ENCODE data around the gene MMP15.

DNA sequence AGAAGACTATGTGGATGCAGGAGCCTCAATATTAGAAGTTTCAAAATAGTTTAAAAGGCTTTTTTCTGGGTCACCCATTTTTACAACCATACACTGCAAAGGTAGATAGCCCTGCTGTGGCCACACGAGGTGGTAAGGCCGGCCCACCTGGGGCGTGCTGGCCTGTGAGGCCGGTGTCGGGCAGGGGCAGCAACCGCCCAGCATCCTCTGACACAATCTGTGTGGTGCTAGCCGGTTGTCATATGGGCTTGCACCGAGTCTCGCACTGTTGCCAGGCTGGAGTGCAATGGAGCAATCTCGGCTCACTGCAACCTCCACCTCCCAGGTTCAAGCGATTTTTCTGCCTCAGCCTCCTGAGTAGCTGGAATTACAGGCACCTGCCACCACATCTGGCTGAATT lies 59.6 kb downstream of the MMP15 start:
- TF ChIP-seq, protein P1, sequence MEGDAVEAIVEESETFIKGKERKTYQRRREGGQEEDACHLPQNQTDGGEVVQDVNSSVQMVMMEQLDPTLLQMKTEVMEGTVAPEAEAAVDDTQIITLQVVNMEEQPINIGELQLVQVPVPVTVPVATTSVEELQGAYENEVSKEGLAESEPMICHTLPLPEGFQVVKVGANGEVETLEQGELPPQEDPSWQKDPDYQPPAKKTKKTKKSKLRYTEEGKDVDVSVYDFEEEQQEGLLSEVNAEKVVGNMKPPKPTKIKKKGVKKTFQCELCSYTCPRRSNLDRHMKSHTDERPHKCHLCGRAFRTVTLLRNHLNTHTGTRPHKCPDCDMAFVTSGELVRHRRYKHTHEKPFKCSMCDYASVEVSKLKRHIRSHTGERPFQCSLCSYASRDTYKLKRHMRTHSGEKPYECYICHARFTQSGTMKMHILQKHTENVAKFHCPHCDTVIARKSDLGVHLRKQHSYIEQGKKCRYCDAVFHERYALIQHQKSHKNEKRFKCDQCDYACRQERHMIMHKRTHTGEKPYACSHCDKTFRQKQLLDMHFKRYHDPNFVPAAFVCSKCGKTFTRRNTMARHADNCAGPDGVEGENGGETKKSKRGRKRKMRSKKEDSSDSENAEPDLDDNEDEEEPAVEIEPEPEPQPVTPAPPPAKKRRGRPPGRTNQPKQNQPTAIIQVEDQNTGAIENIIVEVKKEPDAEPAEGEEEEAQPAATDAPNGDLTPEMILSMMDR (IDR thresholded peaks at IDR 0.05), result no peak
- TF ChIP-seq POLR2A (IDR thresholded peaks at IDR 0.05) (no peak), EP300 (IDR thresholded peaks at IDR 0.05) (no peak)
